Testis (tissue), 3 donors: Measurements from ENCODE around the gene HEXA. TPM values are rescaled to one million over a fixed set of nuclear protein-coding genes. Genes with fewer than 3 reads are reported as not detected.

Experiments
- DNase-seq: peaks from one replicate; pipeline ENCODE4 v3.0.0-alpha.2; 2019
- H3K27ac ChIP-seq, 2 donors: fragments of 200-600 bp; sonication (generic); one replicate each; pipeline ENCODE4 v1.5.1; 2019
- H3K27me3 ChIP-seq: fragments of 200-600 bp; sonication (generic); one replicate; pipeline ENCODE4 v1.5.1; 2019
- H3K36me3 ChIP-seq: fragments of 200-600 bp; sonication (generic); one replicate; pipeline ENCODE4 v1.5.1; 2017; ENCODE audit warnings: low read depth; ENCODE audit errors: missing control alignments
- H3K4me1 ChIP-seq: fragments of 200-600 bp; sonication (generic); one replicate; pipeline ENCODE4 v1.5.1; 2019
- H3K4me3 ChIP-seq, 2 donors: fragments of 200-600 bp; sonication (generic); one replicate each; pipeline ENCODE4 v1.5.1; 2017 to 2019
- H3K9me3 ChIP-seq: fragments of 200-600 bp; sonication (generic); one replicate; pipeline ENCODE4 v1.5.1; 2017
- CTCF ChIP-seq, 3 experiments: fragments of 450-650 bp in 2 of 3; fragments of 200-600 bp in 1 of 3; sonication (generic) in 1 of 3; IDR thresholded peaks; one replicate each; pipeline ENCODE4 v1.5.1; 2016 to 2019; ENCODE audit warnings: antibody characterized with exemption in 3 of 3, mild to moderate bottlenecking in 2 of 3, moderate library complexity in 1 of 3
- POLR2A ChIP-seq: fragments of 450-650 bp; IDR thresholded peaks from one replicate; pipeline ENCODE4 v1.6.1; 2017; ENCODE audit warnings: antibody characterized with exemption, mild to moderate bottlenecking, moderate library complexity
- WGBS, 2 donors: methylation state at CpG; one replicate each; pipeline ENCODE4 v1.1.5; 2018; 5-methylcytosine and 5-hydroxymethylcytosine counted together
- intact Hi-C: fragments of 100-400 bp; cut with DNase I; formaldehyde crosslinking; loops from one replicate; pipeline ENCODE4 v1.15.1; 2023; ENCODE audit warnings: low total_unique reads
- polyA plus RNA-seq: library from polyadenylated mRNA; stranded (reverse); fragments of 350-450 nt; fragmentation: Illumina TruSeq; extraction: RNeasy Lipid Tissue Mini Kit (QIAGEN cat#74804); gene quantifications from one replicate; pipeline ENCODE4 v1.2.3, GENCODE V29; 2014; ENCODE audit warnings: low read depth, low replicate concordance; ENCODE audit not compliant: insufficient read depth
- total RNA-seq, 2 donors: library from RNA; depleted of rRNA; stranded (reverse); fragments of >200 nt; gene quantifications; one replicate each; pipeline ENCODE4 v1.2.3, GENCODE V29; 2016

The HEXA gene
- total and polyA plus RNA-seq, 3 donors from 2014 or later: 110 to 188 (median 129) TPM

- Histone ChIP-seq H3K36me3 (no peaks in the 10 kb centered on the region), H3K4me1 (peaks cover 13% of the 10 kb centered on the region), H3K4me3 (no peak overlapping the region), H3K9me3 (no peaks in the 10 kb centered on the region), H3K27me3 (no peaks in the 10 kb centered on the region), H3K27ac (peak overlapping the region in 1 of 2 donors; percentile 8)
- no peak for DNase-seq
- WGBS, 2 donors: 61 to 63% methylated on average over 1 of the region's 1 CpG
- intact Hi-C loops: loop anchor here (5.0 kb wide), 1 partner anchor 180 kb away; the partner anchor contains the start of gene GRAMD2A
- TF ChIP-seq CTCF (IDR thresholded peaks at IDR 0.05) (no peak), POLR2A (no peak)
Observed at GRCh38 chr15:72377331-72377730, 1.5 kb upstream of the HEXA start.

- no peak for DNase-seq
- intact Hi-C loops: loop anchor here (5.0 kb wide), 1 partner anchor 178 kb away; the partner anchor contains the start of gene GRAMD2A
- H3K9me3 ChIP-seq: no peaks in the 10 kb centered on the region
Observed at GRCh38 chr15:72375501-72375845, 341 bp downstream of the HEXA start.

GRCh38 chr15:72372361-72372760 is 3.5 kb downstream of the HEXA start:
- peaks cover 13% of the 10 kb centered on the region for H3K4me1 ChIP-seq
- H3K4me3 ChIP-seq: no peak overlapping the region
- no peak overlapping the region for H3K27ac ChIP-seq
- no peaks in the 10 kb centered on the region for H3K36me3 ChIP-seq
- H3K9me3 ChIP-seq: no peaks in the 10 kb centered on the region
- intact Hi-C loops: no loop called here
- DNase-seq: no peak
- no peaks in the 10 kb centered on the region for H3K27me3 ChIP-seq
- TF ChIP-seq POLR2A: no peak
- no peak for TF ChIP-seq CTCF (IDR thresholded peaks at IDR 0.05)

More at GRCh38 chr15:72375501-72375845, 341 bp downstream of the HEXA start:
- Histone ChIP-seq H3K27me3 (no peaks in the 10 kb centered on the region), H3K27ac (peak overlapping the region; percentile 80 to 93), H3K4me1 (peaks cover 13% of the 10 kb centered on the region), H3K4me3 (peak overlapping the region; percentile 75 to 88), H3K36me3 (no peaks in the 10 kb centered on the region)
- WGBS, 2 donors: 0 to 1% methylated on average over 16 to 17 of the region's 17 CpGs
- no peak for TF ChIP-seq CTCF (IDR thresholded peaks at IDR 0.05)
- TF ChIP-seq POLR2A: no peak

GRCh38 chr15:72369964-72370363 is 5.8 kb downstream of the HEXA start:
- intact Hi-C loops: no loop called here
- WGBS, 2 donors: 73 to 81% methylated on average over 1 of the region's 1 CpG
- peaks cover 3% of the 10 kb centered on the region for H3K4me1 ChIP-seq
- H3K36me3 ChIP-seq: no peaks in the 10 kb centered on the region
- no peak overlapping the region for H3K27ac ChIP-seq
- no peak for DNase-seq
- no peak for TF ChIP-seq CTCF (IDR thresholded peaks at IDR 0.05)
- TF ChIP-seq POLR2A: no peak
- no peak overlapping the region for H3K4me3 ChIP-seq
- H3K9me3 ChIP-seq: no peaks in the 10 kb centered on the region
- H3K27me3 ChIP-seq: no peaks in the 10 kb centered on the region

- H3K36me3 ChIP-seq: no peaks in the 10 kb centered on the region
- intact Hi-C loops: no loop called here
- no peaks in the 10 kb centered on the region for H3K9me3 ChIP-seq
- H3K4me3 ChIP-seq: no peak overlapping the region
- H3K27me3 ChIP-seq: no peaks in the 10 kb centered on the region
- 86% methylated on average over 2 of the region's 2 CpGs for WGBS, 2 donors
- no peak for TF ChIP-seq POLR2A
- no peak for TF ChIP-seq CTCF (IDR thresholded peaks at IDR 0.05)
- no peaks in the 10 kb centered on the region for H3K4me1 ChIP-seq
- H3K27ac ChIP-seq: no peak overlapping the region
- peak; percentile 22 for DNase-seq
Observed at GRCh38 chr15:72368899-72369298, 6.9 kb downstream of the HEXA start.
